Right lobe of liver (tissue), 6 donors: ENCODE results near the gene GDI1. TPM values are rescaled to one million over a fixed set of nuclear protein-coding genes. Genes with fewer than 3 reads are reported as not detected.
"Not testable (repeated sequence)": the region's sequence is repeated elsewhere in the genome, so short reads cannot be mapped to it uniquely, and the experiment has no call there.

ENCODE experiments used
- ATAC-seq, 4 donors: fragments of 200-7000 bp; cut with Tn5 transposase; one replicate each; pipeline ENCODE4 v1.9.1; 2020; ENCODE audit warnings: mild to moderate bottlenecking in 4 of 4, moderate library complexity in 4 of 4
- DNase-seq, 3 donors: peaks; one replicate each; pipeline ENCODE4 v3.0.0-alpha.2; 2020
- H3K27ac ChIP-seq, 3 donors: fragments of 200-600 bp; one replicate each; pipeline ENCODE4 v1.8.0; 2022
- H3K27me3 ChIP-seq, 2 donors: fragments of 200-600 bp; one replicate each; pipeline ENCODE4 v1.8.0; 2022
- H3K36me3 ChIP-seq, 4 donors: fragments of 200-600 bp; sonication (generic) in 1 of 4; one replicate each; pipeline versions ENCODE4 v1.5.1 to v1.8.0; 2017 to 2022; ENCODE audit warnings: control low read depth in 1 of 4
- H3K4me1 ChIP-seq, 4 donors: fragments of 200-600 bp; sonication (generic) in 1 of 4; one replicate each; pipeline versions ENCODE4 v1.5.1 to v1.8.0; 2017 to 2022; ENCODE audit warnings: control low read depth in 1 of 4
- H3K4me3 ChIP-seq, 3 donors: fragments of 200-600 bp; one replicate each; pipeline ENCODE4 v1.8.0; 2022
- H3K9me3 ChIP-seq, 4 donors: fragments of 200-600 bp; sonication (generic) in 1 of 4; one replicate each; pipeline versions ENCODE4 v1.5.1 to v1.8.0; 2017 to 2022; ENCODE audit warnings: control low read depth in 1 of 4
- CTCF ChIP-seq, 4 donors: fragments of 200-600 bp in 3 of 4; fragments of 450-650 bp in 1 of 4; IDR thresholded peaks; one replicate each; pipeline versions ENCODE4 v1.5.1 to v1.8.0; 2016 to 2022; ENCODE audit warnings: antibody characterized with exemption in 4 of 4, mild to moderate bottlenecking in 2 of 4
- POLR2A ChIP-seq: fragments of 450-650 bp; IDR thresholded peaks from one replicate; pipeline ENCODE4 v1.6.1; 2017; ENCODE audit warnings: antibody characterized with exemption, mild to moderate bottlenecking
- WGBS: methylation state at CpG from one replicate; pipeline ENCODE4 v1.1.6; 2018; ENCODE audit warnings: low coverage, low lambda C conversion rate; ENCODE audit not compliant: insufficient coverage; ENCODE audit errors: missing lambda C conversion rate; 5-methylcytosine and 5-hydroxymethylcytosine counted together
- intact Hi-C, 2 donors: fragments of 100-400 bp; cut with DNase I; formaldehyde crosslinking; loops; one replicate each; pipeline versions ENCODE4 v1.11.2 to v1.14.1; 2022
- total RNA-seq, 6 experiments: library from RNA; depleted of rRNA in 2 of 6; stranded (reverse); fragments of >200 nt in 2 of 6; fragmentation: NEBNext Ultra II Directional in 3 of 6; extraction: Animal tissue kit (Norgen Biotek cat#: 25700) in 3 of 6; gene quantifications; one replicate each; pipeline versions ENCODE4 v1.1.0 to v1.2.4, GENCODE V29; 2016 to 2023
- donor health status: DM: no; HTN: yes; CAD: no.
- donor health status: DM: no; HTN: no; CAD: no.
- donor health status: DM: no; HTN: no; CAD: no.
- donor health status: DM: no; HTN: yes; CAD: no.
- donor health status: DM: no; HTN: yes; CAD: no.

GDI1 gene
- total RNA-seq, 6 experiments from 2014 or later = 26.8 to 37.7 (median 30.9) TPM

DNA sequence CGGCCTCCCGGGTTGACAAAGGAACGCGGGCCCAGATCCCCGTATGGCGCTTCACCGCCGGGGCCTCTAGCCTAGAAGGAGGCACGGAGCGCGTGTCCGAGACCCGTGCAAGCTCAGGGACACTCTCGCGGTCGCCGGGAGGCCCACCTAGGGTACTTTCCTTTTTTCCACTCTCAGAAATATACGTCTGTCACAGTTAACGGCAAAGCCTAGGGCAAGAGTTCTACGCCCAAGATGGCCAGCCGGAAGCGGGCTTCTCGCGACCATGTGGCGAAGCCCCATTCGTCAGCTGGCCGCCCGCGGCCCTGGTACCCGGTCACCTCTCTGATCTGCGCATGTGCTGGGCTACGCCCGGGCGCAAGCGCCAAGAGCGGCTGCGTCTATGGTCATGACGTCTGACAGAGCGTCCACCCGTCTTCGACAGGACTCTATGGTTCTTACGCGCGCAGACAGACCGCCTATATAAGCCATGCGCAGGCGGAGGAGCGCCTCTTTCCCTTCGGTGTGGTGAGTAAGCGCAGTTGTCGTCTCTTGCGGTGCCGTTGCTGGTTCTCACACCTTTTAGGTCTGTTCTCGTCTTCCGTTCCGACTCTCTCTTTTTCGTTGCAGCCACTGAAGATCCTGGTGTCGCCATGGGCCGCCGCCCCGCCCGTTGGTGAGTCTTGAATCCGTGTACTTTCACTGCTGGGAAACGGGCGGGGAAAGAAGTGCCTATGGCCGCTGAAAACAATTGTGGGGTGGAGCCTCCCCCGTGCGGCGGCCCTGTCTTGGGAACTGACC is 38.9 kb upstream of the GDI1 start, which contains the start of gene RPL10:
Gene RPL10 (plus strand): TSS at position 490 of the 780 bp plus-strand sequence. CDS start 143 bp downstream, at position 633.
- peak; percentile 83 for TF ChIP-seq POLR2A
- no peak for TF ChIP-seq CTCF (IDR thresholded peaks at IDR 0.05)
- Histone ChIP-seq H3K36me3 (peaks cover 0 to 18% (median 4%) of the 10 kb centered on the region in 4 donors), H3K9me3 (no peaks in the 10 kb centered on the region), H3K27me3 (no peaks in the 10 kb centered on the region), H3K4me3 (peak within 1 kb of the TSS; percentile 71 to 76 (median 75)), H3K27ac (peak within 1 kb of the TSS; percentile 95 to 96 (median 95)), H3K4me1 (peaks cover 0 to 25% (median 6%) of the 10 kb centered on the region in 4 donors)
- 30% methylated on average over 19 of the region's 69 CpGs for WGBS
- intact Hi-C loops = no loop called here
- ATAC-seq (peak; percentile 84 to 87 (median 85)), DNase-seq (peak; percentile 94 to 96 (median 94))

DNA sequence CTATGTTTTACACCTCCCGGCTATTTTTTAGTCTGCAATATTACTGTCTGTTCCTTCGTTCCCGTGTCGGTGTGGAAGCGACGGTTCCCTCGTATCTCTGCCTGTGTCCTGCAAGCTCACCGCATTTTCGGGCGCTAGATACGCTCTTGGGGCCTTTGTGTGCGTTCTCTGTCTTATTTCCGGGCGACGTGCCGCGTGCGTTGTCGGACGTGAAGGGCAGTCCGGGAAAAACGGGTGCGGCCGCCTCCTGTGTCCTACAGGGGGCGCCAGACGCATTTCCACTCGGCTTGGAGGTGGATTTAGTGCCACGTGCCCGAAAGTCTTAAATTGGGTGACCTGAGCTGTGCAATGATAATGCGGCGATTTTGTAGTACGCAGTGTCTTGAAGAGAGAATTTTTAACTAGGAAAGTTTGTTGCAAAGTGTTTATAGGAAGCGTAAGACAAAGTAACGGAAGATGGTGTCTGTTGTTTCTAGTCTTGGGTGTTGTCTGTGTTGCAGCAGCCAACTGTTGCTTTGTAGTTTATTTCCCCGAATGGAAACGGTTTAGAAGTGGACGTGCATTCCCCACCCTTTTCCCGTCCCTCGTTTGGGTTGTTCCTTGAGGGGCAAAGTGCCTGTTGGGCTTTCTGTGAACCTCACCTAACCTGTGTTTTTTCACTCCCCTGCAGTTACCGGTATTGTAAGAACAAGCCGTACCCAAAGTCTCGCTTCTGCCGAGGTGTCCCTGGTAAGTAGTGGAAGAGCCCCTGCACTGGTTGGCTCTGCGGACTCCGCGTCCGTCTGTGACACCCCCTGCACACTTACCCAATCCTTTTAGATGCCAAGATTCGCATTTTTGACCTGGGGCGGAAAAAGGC is 38.1 kb upstream of the GDI1 start:
- Histone ChIP-seq H3K27ac (peak overlapping the region; percentile 95 to 96 (median 95)), H3K4me3 (peak overlapping the region; percentile 71 to 76 (median 75)), H3K9me3 (no peaks in the 10 kb centered on the region), H3K36me3 (peaks cover 0 to 18% (median 4%) of the 10 kb centered on the region in 4 donors), H3K27me3 (no peaks in the 10 kb centered on the region), H3K4me1 (peaks cover 0 to 25% (median 6%) of the 10 kb centered on the region in 4 donors)
- DNase-seq (peak; percentile 79 to 87 (median 83)), ATAC-seq (peak; percentile 55 to 65 (median 60))
- intact Hi-C loops = no loop called here
- TF ChIP-seq POLR2A (no peak), CTCF (IDR thresholded peaks at IDR 0.05) (peak; percentile 75 to 85 (median 79))
- 23% methylated on average over 38 of the region's 49 CpGs for WGBS

GRCh38 chrX:154399527-154400368 is 37.2 kb upstream of the GDI1 start:
- WGBS = 21% methylated on average over 8 of the region's 14 CpGs
- Histone ChIP-seq H3K4me3 (peak overlapping the region; percentile 71 to 76 (median 75)), H3K27ac (peak overlapping the region in 2 of 3 donors; percentile 28 to 95), H3K27me3 (no peaks in the 10 kb centered on the region), H3K9me3 (no peaks in the 10 kb centered on the region), H3K36me3 (peaks cover 0 to 18% (median 4%) of the 10 kb centered on the region in 4 donors), H3K4me1 (peaks cover 0 to 25% (median 6%) of the 10 kb centered on the region in 4 donors)
- intact Hi-C loops = loop anchor here in 1 of 2 donors (5.0 kb wide), 1 partner anchor 133 kb away; no protein-coding TSS in a partner anchor
- ATAC-seq (no peak), DNase-seq (no peak)
- no peak for TF ChIP-seq POLR2A

DNA sequence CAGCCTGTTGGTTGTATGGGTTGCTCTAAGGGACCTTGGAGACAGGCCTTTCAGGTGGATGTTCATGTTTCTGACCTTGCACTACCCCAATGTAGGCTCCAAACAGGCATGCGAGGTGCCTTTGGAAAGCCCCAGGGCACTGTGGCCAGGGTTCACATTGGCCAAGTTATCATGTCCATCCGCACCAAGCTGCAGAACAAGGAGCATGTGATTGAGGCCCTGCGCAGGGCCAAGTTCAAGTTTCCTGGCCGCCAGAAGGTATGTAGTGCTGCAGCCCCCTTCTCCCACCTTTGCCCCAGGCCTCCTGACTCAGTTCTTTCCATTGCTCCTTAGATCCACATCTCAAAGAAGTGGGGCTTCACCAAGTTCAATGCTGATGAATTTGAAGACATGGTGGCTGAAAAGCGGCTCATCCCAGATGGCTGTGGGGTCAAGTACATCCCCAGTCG is 36.6 kb upstream of the GDI1 start:
- H3K36me3 ChIP-seq = peaks cover 0 to 18% (median 4%) of the 10 kb centered on the region in 4 donors
- H3K4me3 ChIP-seq = peak overlapping the region in 1 of 3 donors; percentile 75
- peak overlapping the region in 1 of 3 donors; percentile 95 for H3K27ac ChIP-seq
- H3K9me3 ChIP-seq, H3K27me3 ChIP-seq, ATAC-seq, DNase-seq: not testable (repeated sequence)
- H3K4me1 ChIP-seq = peaks cover 0 to 25% (median 6%) of the 10 kb centered on the region in 4 donors
- intact Hi-C loops = loop anchor here in 1 of 2 donors (5.0 kb wide), 1 partner anchor 132 kb away; no protein-coding TSS in a partner anchor
- 47% methylated on average over 3 of the region's 6 CpGs for WGBS
